Measurements from ENCODE around the gene TAC4. TPM values are rescaled to one million over a fixed set of nuclear protein-coding genes. Genes with fewer than 3 reads are reported as not detected.

The TAC4 gene
- total RNA-seq, 1 experiment from 2014 or later: not detected

- BruUV-seq (replicated peaks): no TSS peak
- TF ChIP-seq, protein P1, sequence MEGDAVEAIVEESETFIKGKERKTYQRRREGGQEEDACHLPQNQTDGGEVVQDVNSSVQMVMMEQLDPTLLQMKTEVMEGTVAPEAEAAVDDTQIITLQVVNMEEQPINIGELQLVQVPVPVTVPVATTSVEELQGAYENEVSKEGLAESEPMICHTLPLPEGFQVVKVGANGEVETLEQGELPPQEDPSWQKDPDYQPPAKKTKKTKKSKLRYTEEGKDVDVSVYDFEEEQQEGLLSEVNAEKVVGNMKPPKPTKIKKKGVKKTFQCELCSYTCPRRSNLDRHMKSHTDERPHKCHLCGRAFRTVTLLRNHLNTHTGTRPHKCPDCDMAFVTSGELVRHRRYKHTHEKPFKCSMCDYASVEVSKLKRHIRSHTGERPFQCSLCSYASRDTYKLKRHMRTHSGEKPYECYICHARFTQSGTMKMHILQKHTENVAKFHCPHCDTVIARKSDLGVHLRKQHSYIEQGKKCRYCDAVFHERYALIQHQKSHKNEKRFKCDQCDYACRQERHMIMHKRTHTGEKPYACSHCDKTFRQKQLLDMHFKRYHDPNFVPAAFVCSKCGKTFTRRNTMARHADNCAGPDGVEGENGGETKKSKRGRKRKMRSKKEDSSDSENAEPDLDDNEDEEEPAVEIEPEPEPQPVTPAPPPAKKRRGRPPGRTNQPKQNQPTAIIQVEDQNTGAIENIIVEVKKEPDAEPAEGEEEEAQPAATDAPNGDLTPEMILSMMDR (conservative IDR thresholded peaks at IDR 0.05; ENCODE audit: low read depth, low read length): peak; percentile 91
- TF ChIP-seq EZH2 (IDR thresholded peaks at IDR 0.05; ENCODE audit: borderline replicate concordance, low read depth, low read length, poor library complexity, severe bottlenecking): no peak
- intact Hi-C loops (cut with micrococcal nuclease; ENCODE audit: unreplicated experiment): loop anchor here (1.0 to 10.0 kb wide), 3 partner anchors 144 to 283 kb away; partner anchors contain the start of gene SLC35B1
- peak; percentile 86 for DNase-seq (ENCODE audit: low spot score)
- ChIA-PET CTCF (interaction anchor here (0.6 to 1.4 kb wide), 8 partner anchors 63 to 294 kb away, joined by 3 to 5 read pairs (median 4); partner anchors contain the start of gene NXPH3), POLR2A (ENCODE audit: low non-redundant PET) (no interaction called here)
- no peaks in the 10 kb centered on the region for H3K27me3 ChIP-seq (replicated peaks; ENCODE audit: insufficient read depth, low read depth, low read length, poor library complexity)
- no peaks in the 10 kb centered on the region for H3K36me3 ChIP-seq (ENCODE audit: insufficient read depth, low read length, poor library complexity, severe bottlenecking)
- no peaks in the 10 kb centered on the region for H3K9me3 ChIP-seq (ENCODE audit: low read depth, low read length, poor library complexity, severe bottlenecking)
- no peaks in the 10 kb centered on the region for H3K4me1 ChIP-seq (ENCODE audit: insufficient read depth, low read length, poor library complexity, severe bottlenecking)
- no peak overlapping the region for H3K27ac ChIP-seq (ENCODE audit: low read depth, low read length, poor library complexity, severe bottlenecking)
- H3K4me3 ChIP-seq (ENCODE audit: low read depth, low read length, poor library complexity, severe bottlenecking): peak overlapping the region; percentile 53
These were observed 3.8 kb upstream of the TAC4 start for GRCh38 chr17:49851387-49852291.

GRCh38 chr17:49850772-49851386 is 3.0 kb upstream of the TAC4 start:
- Histone ChIP-seq H3K9me3 (ENCODE audit: low read depth, low read length, poor library complexity, severe bottlenecking) (no peaks in the 10 kb centered on the region), H3K27ac (ENCODE audit: low read depth, low read length, poor library complexity, severe bottlenecking) (no peak overlapping the region), H3K36me3 (ENCODE audit: insufficient read depth, low read length, poor library complexity, severe bottlenecking) (no peaks in the 10 kb centered on the region), H3K4me1 (ENCODE audit: insufficient read depth, low read length, poor library complexity, severe bottlenecking) (no peaks in the 10 kb centered on the region), H3K4me3 (ENCODE audit: low read depth, low read length, poor library complexity, severe bottlenecking) (peak overlapping the region; percentile 53), H3K27me3 (replicated peaks; ENCODE audit: insufficient read depth, low read depth, low read length, poor library complexity) (no peaks in the 10 kb centered on the region)
- CTCF ChIA-PET: interaction anchor here (1.4 kb wide), 1 partner anchor 64 kb away, joined by 3 read pairs; no protein-coding TSS in a partner anchor
- DNase-seq (ENCODE audit: low spot score): no peak
- BruUV-seq (replicated peaks): no TSS peak
- intact Hi-C loops (cut with micrococcal nuclease; ENCODE audit: unreplicated experiment): loop anchor here (1.0 to 10.0 kb wide), 3 partner anchors 144 to 283 kb away; partner anchors contain the start of gene SLC35B1
- TF ChIP-seq, protein P1 (conservative IDR thresholded peaks at IDR 0.05; ENCODE audit: low read depth, low read length): no peak
- no peak for TF ChIP-seq EZH2 (IDR thresholded peaks at IDR 0.05; ENCODE audit: borderline replicate concordance, low read depth, low read length, poor library complexity, severe bottlenecking)
- POLR2A ChIA-PET (ENCODE audit: low non-redundant PET): interaction anchor here (0.6 kb wide), 1 partner anchor 45 kb away, joined by 3 read pairs; no protein-coding TSS in a partner anchor

GRCh38 chr17:49850218-49850610 is 2.3 kb upstream of the TAC4 start:
- Histone ChIP-seq H3K4me3 (ENCODE audit: low read depth, low read length, poor library complexity, severe bottlenecking) (no peak overlapping the region), H3K27ac (ENCODE audit: low read depth, low read length, poor library complexity, severe bottlenecking) (no peak overlapping the region), H3K9me3 (ENCODE audit: low read depth, low read length, poor library complexity, severe bottlenecking) (no peaks in the 10 kb centered on the region), H3K36me3 (ENCODE audit: insufficient read depth, low read length, poor library complexity, severe bottlenecking) (no peaks in the 10 kb centered on the region), H3K4me1 (ENCODE audit: insufficient read depth, low read length, poor library complexity, severe bottlenecking) (no peaks in the 10 kb centered on the region), H3K27me3 (replicated peaks; ENCODE audit: insufficient read depth, low read depth, low read length, poor library complexity) (no peaks in the 10 kb centered on the region)
- no TSS peak for BruUV-seq (replicated peaks)
- TF ChIP-seq EZH2 (IDR thresholded peaks at IDR 0.05; ENCODE audit: borderline replicate concordance, low read depth, low read length, poor library complexity, severe bottlenecking): no peak
- TF ChIP-seq, protein P1 (conservative IDR thresholded peaks at IDR 0.05; ENCODE audit: low read depth, low read length): no peak
- ChIA-PET POLR2A (ENCODE audit: low non-redundant PET) (interaction anchor here (0.6 kb wide), 1 partner anchor 459 kb away, joined by 3 read pairs; no protein-coding TSS in a partner anchor), CTCF (interaction anchor here (1.0 kb wide), 1 partner anchor 283 kb away, joined by 3 read pairs; no protein-coding TSS in a partner anchor)
- intact Hi-C loops (cut with micrococcal nuclease; ENCODE audit: unreplicated experiment): loop anchor here (5.0 to 10.0 kb wide), 2 partner anchors 143 to 235 kb away; partner anchors contain the start of gene SLC35B1
- DNase-seq (ENCODE audit: low spot score): no peak

All from A673 (cell line).